H1 (cell line): ENCODE data around the gene SYT6. TPM values are rescaled to one million over a fixed set of nuclear protein-coding genes. Genes with fewer than 3 reads are reported as not detected.

Source experiments
- CREB1 ChIP-seq: IDR thresholded peaks from 2 replicates; pipeline ENCODE4 v1.6.1; 2012; ENCODE audit warnings: inconsistent platforms
- MAFK ChIP-seq: IDR thresholded peaks from 2 replicates; pipeline ENCODE4 v1.6.1; 2012; ENCODE audit warnings: low read depth, mild to moderate bottlenecking, improper control_type of control experiment, low read length
- polyA plus RNA-seq, 7 experiments: library from polyadenylated mRNA; depleted of rRNA in 3 of 7; stranded (reverse) in 5 of 7; unstranded in 2 of 7; fragments of >200 nt in 5 of 7; fragments of 200-250 nt in 2 of 7; gene quantifications; 1 replicate in 5 of 7; 2 replicates in 1 of 7; 4 replicates in 1 of 7; pipeline versions ENCODE4 v1.2.1 to v1.2.3, GENCODE V29; 2011 to 2013; ENCODE audit warnings: missing spikeins in 2 of 7, mixed read lengths in 2 of 7
- total RNA-seq: library from RNA; stranded (reverse); fragmentation: NEBNext Ultra II Directional; extraction: Animal tissue kit (Norgen Biotek cat#: 25700); gene quantifications from 2 replicates; pipeline ENCODE4 v1.2.1, GENCODE V29; 2021
- TF ChIP-seq, protein P1 (sequence below): IDR thresholded peaks from 2 replicates; pipeline ENCODE4 v1.6.1; 2011; ENCODE audit warnings: low read depth, mild to moderate bottlenecking, low read length; ENCODE audit not compliant: insufficient read depth

The SYT6 gene
- total and polyA plus RNA-seq, 2 of the 8 experiments (the other 6 are each of a cell fraction or from before 2014, with no cell fraction given) = 33.7 to 83.5 TPM

DNA sequence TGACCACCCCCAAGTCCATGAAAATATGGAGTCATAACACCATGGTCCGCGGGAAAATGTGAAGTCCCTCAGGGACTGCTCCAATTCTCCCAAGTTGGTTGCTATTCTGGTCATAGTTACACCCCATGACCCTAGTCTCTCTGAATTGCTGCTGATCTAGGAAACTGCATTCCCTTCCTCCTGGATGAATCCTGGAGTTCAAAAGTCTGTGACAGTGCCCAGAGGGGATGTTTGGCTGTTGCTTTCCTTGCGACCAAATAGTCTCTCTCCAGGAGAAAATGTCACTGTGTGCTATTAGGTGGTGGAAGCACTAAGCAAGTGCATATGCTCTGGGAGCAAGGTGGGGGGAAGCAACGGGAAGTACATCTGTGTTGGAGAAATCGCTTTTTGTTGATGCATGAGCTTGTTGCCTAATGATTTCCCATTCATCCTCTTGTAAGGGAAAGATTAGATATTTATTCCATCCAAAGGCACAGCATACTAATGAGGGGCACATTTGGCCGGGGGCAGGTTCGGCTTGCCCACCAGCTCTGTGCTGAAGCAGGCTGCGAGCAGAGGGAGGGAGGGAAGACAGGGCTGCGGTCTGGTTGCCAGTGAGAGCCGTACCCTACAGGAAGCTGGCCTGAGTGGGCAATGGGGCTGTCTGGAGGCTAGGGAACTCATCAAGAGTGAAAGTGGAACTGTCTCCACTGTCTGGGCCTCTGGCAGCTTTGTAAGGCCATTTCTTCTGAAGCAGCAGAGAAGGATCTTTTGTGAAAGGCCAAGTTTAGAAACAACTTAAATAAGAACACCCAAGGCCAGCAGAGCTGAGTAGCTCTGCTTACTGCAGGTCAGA is 27.2 kb downstream of the SYT6 start (continued):
- TF ChIP-seq MAFK (no peak), CREB1 (no peak)
- TF ChIP-seq, protein P1, sequence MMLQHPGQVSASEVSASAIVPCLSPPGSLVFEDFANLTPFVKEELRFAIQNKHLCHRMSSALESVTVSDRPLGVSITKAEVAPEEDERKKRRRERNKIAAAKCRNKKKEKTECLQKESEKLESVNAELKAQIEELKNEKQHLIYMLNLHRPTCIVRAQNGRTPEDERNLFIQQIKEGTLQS = no peak
- TF ChIP-seq, all 59 proteins: peak for 0
